Right lung (tissue), 5 donors: ENCODE results near the gene SETX. TPM values are rescaled to one million over a fixed set of nuclear protein-coding genes. Genes with fewer than 3 reads are reported as not detected.
"Not testable (repeated sequence)": the region's sequence is repeated elsewhere in the genome, so short reads cannot be mapped to it uniquely, and the experiment has no call there.

Experiments
- DNase-seq, 2 donors: peaks; one replicate each; pipeline ENCODE4 v3.0.0-alpha.2; 2013
- polyA plus RNA-seq, 5 donors: library from polyadenylated mRNA; unstranded; fragments of 120-200 nt; gene quantifications; one replicate each; pipeline versions ENCODE4 v1.2.1 to v1.2.3, GENCODE V29; 2013; ENCODE audit warnings: inconsistent platforms in 1 of 5, low replicate concordance in 1 of 5; ENCODE audit not compliant: insufficient read length in 5 of 5, insufficient read depth in 1 of 5

Gene SETX
- polyA plus RNA-seq, 5 donors = 45.5 to 66.9 (median 60.5) TPM

- DNase-seq = no peak
These were observed 65.8 kb downstream of the SETX start for GRCh38 chr9:132288966-132289365.

GRCh38 chr9:132288361-132288760 is 66.4 kb downstream of the SETX start:
- DNase-seq = no peak

GRCh38 chr9:132287256-132287760 is 67.5 kb downstream of the SETX start:
- DNase-seq = peak; percentile 84 to 86

- DNase-seq = no peak
These were observed 70.9 kb downstream of the SETX start for GRCh38 chr9:132283863-132284262.

GRCh38 chr9:132283165-132283564 is 71.6 kb downstream of the SETX start:
- DNase-seq = no peak

GRCh38 chr9:132274861-132275260 is 79.9 kb downstream of the SETX start:
- DNase-seq = no peak

- not testable (repeated sequence) for DNase-seq
These were observed 84.9 kb downstream of the SETX start for GRCh38 chr9:132269704-132270516.

- DNase-seq = peak in 1 of 2 donors; percentile 60
These were observed 85.9 kb downstream of the SETX start for GRCh38 chr9:132268725-132269352.

- DNase-seq = no peak
These were observed 87.1 kb downstream of the SETX start for GRCh38 chr9:132267660-132268059.

- DNase-seq = no peak
These were observed 88.8 kb downstream of the SETX start for GRCh38 chr9:132266017-132266416.

GRCh38 chr9:132260846-132261245 is 93.9 kb downstream of the SETX start:
- no peak for DNase-seq

GRCh38 chr9:132250324-132251262 is 104.2 kb downstream of the SETX start:
- no peak for DNase-seq

GRCh38 chr9:132249690-132250089 is 105.1 kb downstream of the SETX start:
- no peak for DNase-seq

- no peak for DNase-seq
These were observed 105.7 kb downstream of the SETX start for GRCh38 chr9:132249123-132249522.

- DNase-seq = no peak
These were observed 106.8 kb downstream of the SETX start for GRCh38 chr9:132247942-132248341.

GRCh38 chr9:132245465-132245864 is 109.3 kb downstream of the SETX start:
- DNase-seq = no peak

GRCh38 chr9:132244582-132245455 is 110.0 kb downstream of the SETX start:
- DNase-seq = no peak

GRCh38 chr9:132243156-132244074 is 111.4 kb downstream of the SETX start:
- DNase-seq = no peak

GRCh38 chr9:132242621-132243155 is 112.1 kb downstream of the SETX start:
- DNase-seq = no peak
